Measurements from ENCODE around the gene NLRP6.
"Not testable (repeated sequence)": the region's sequence is repeated elsewhere in the genome, so short reads cannot be mapped to it uniquely, and the experiment has no call there.

DNA sequence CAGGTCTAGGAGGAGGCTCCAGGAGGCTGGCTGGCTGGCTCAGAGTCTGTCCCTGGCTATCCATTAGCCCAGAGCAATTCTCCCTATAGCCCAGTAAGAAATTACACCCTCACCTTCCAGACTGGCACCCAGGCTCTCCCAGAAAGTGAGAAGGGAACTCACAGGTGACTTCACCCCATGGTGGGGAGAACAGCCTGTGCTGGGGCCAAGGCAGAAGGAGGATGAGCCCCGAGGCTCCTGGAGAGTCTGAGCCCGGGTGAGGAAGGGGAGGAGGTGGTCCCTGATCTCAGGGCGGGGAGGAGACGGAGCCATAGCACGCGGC is 36.3 kb downstream of the NLRP6 start:
- TF ChIP-seq POLR2A (IDR thresholded peaks at IDR 0.05; ENCODE audit: low read depth, low read length); POLR2AphosphoS5 (IDR thresholded peaks at IDR 0.05; ENCODE audit: low read depth, low read length); TAF1 (IDR thresholded peaks at IDR 0.05; ENCODE audit: borderline replicate concordance, low read depth, low read length): not testable (repeated sequence)

Data from GM12892 (cell line).